Measurements from ENCODE around the gene MFNG.
"Not testable (repeated sequence)": the region's sequence is repeated elsewhere in the genome, so short reads cannot be mapped to it uniquely, and the experiment has no call there.

Gene MFNG

DNA sequence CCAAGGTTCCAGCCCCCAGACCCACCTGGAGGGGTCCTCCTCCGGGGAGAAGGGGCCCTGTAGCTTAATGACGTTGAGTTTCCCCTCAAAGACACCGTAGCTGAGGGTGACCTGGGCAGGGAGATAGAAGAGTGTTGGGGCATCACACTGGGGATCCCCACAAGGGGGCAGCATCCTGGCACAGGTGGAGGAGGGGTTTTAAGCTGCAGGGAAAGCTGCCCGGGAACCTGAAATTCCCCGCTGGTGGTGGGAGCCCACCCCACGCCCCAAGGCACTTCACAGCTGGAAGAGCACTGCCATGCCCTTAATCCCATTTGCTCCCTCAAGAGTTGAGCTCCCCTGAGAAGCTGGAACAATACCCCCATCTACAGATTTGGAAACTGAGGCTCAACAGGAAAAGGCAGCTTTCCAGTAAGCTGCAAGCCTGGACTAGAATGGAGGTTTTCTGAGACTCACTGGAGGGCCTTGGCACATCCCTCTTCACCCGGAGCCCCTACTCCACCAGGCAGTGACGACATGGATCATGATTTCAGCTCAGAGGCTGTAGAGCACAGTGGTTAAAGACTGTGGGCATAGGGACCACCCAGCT lies 13.7 kb downstream of the MFNG start:
- DNase-seq, result peak in 3 of 5 donors; percentile 22 to 29 (median 26)

DNA sequence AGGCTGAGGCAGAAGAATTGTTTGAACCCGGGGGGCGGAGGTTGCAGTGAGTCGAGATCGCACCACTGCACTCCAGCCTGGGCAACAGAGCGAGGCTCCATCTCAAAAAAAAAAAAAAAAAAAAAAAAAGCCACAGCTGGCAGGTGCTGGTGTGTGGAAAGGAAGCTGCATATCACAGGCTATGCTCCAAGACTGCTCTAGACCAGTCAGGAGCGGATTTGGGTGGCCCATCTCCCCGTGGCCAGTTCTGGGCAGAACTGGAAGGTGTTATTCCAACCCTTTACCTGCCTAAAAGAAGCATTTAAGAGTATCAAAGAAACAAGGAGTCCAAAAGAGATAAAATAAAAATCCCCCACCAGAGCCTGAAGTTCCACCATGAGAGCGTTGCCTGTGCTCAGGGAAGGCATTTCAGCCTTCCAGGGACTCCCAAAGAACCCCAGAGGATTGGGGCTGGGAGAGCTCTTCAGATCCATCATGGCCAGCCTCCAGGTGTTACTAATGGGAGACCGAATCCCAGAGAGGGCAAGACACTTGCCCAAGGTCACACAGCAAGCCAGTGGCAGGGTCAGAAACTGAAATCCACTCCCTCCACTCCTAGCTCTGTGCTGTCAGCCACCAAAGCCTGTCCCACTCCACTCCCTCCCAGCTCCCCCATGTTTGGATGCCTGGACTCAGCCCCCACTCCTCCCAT lies 14.3 kb downstream of the MFNG start:
- DNase-seq, result no peak

DNA sequence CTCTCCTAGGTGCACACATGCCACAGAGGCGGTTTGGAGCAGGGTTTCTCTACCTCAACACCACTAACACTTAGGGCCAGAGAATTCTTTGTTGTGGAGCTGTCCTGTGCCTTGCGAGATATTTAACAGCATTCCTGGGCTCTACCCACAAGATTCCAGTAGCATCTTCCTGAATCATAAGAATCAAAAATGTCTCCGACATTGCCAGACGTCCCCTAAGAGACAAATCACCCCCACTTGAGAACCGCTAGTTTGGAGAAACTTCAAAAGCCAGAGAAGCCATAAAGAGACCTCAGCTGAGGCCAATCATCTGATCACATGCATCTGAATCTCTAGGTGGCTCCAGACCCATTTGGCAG lies 16.1 kb downstream of the MFNG start:
- DNase-seq, result no peak

DNA sequence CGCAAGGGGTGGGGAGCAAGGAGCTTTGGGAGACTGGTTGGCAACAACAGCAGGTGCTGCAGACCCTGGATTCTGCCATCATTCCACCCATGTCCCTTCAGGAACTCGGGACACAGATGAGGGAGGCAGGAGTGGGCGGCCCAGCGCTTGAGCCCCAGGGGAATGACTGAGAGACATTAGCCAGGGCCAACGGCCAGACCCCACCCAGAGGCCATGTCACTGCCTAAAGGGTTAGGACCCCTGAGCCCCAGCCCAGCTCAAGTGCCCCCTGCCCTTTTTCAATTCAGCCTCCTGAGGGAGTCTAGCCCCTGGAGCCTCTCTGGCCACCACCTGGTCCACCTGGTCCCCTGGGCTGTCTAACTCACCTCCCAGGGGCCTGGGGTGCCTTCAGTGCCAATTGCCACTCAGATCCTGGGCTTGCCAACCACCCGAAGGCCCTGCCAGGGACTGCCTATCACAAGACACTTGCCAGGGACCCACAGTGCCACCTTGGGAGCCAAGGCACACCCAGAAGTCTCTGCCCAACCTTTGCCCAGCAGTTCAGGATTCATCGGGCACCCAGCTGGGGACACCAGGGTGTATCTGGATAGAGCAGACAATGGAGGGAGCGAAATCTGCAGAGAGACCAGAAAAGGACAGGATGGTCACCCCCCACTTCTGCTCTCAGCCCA lies 16.6 kb downstream of the MFNG start:
- DNase-seq, result no peak

DNA sequence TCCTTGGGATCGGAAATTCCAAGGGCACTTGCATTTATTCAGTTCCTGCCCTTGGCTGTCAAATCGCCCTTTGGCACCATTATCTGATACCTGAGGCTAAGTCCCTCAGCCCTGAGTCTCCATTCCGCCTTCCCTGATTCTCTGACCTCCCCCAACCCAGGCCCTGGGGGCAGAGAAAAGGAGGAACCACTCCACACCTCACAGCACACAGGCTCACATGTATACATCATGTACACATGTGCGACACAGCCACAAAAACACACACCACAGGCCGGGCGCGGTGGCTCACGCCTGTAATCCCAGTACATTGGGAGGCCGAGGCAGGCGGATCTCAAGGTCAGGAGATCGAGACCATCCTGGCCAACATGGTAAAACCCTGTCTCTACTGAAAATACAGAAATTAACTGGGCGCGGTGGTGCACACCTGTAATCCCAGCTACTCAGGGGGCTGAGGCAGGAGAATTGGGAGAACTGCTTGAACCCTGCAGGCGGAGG lies 17.9 kb downstream of the MFNG start:
- DNase-seq, result not testable (repeated sequence)

DNA sequence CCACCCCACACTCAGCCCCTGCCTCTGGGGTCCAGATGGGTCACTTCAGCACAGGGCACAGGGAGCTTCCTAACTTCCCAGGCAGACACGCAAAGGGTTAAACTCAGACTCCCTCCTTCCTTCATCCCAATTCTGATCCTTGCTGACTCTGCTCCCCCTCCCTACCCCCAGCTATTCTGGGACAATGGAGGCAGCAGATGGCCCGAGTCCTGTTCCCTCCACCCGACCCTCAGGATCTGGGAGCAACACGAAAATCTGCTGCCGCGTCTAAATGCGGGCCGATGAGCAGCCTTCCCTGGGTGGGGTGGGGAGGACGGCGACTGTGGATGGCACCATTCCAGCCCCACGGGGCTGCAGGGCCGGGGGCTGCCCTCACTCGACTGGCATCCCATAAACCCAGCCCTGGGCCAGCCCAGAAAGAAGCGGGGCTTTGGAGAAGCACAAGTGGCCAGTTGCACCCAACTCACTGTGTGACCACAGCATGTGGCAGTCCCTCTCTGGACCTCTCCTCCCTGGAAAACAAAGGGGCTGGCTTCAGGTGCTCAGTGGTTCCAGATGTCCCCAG lies 18.7 kb downstream of the MFNG start:
- no peak for DNase-seq

DNA sequence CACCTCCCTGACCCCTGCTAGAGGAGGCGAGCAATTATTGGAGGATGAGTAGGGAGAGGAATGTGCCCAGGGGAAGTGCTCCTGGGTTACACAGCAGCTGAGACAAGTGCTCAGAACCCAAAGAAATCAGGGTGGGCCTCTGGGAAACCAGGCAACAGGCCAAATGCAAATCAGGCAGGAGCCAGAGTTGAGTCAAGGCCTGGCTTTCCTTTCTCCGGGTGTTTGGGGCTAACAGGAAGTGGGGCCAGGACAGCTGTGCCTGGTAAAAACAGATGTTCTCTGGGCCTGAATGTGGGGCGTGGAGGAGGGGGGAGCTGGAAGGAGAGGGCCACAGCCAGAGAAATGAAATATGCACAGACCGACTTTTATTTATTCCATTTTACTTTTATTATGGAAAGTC lies 22.0 kb downstream of the MFNG start:
- no peak for DNase-seq

DNA sequence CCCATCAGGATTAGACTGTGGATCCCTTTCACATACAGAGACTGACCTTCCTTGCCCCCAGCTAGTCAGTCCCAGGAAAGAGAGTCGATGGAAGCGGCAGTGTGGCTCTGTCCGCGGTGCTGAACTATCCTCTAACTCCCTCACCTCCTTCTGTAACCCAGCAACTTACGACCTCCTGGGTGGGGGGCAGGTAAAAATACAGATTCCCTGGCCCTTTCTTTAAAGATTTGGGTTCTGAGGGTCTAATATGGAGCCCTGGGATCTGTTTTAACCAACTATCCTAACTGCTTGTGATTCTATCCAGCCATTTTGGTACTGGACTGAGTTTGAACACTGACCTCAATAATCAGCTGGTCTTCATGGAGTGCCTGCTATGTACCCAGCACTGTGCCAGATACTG lies 23.2 kb downstream of the MFNG start:
- no peak for DNase-seq

DNA sequence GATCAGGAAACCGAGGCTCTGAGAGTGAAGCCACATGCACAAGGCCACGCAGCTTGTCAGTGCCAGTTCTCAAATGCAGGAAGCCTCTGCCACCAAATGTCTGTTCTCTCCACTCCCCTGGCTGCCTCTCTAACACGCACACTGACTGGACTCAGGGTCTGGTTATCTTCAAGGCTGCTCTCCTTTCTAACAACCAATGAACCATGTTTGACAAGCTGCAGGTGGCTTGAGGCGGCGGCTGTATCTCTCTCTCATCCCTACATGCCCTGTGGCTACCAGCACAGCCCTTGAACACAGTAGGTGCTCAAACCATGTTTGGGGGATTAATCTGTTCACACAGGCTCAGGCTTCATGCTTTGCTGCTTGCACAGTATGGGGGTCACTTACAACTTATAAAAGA lies 23.7 kb downstream of the MFNG start:
- DNase-seq, result no peak

DNA sequence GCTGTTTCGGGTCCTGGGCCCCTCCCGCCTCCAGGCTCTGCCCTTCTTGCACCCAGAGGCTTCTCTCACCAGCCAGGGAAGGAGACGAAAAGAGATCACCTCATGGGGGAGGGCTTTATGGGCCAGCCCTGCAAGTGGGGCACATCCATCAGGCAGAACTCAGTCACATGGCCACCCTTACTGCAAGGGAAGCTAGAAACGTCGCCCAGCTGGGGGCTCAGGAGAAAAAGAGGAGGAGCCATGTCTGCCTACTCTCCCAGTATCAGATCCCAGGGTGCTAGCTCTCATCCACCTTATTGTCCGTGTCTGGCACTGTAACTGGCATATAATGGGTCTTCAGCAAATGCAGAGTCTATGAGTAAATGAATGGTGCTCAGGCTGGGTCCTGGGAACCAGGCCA lies 24.2 kb downstream of the MFNG start:
- no peak for DNase-seq

DNA sequence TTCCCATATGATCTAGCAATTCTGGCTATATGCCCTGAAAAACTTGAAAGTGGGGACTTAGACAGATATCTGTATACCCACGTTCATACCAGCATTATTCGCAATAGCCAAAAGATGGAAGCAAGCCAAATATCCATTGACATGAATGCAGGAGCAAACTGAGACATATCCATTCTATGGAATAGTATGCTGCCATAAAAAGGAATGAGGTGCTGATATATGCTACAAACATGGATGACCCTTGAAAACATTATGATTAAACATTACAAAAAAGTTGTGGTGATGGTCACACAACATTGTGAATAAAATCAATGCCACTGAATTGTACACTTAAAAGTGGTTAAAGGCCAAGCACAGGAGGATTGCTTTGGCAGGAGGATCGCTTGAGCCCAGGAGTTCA lies 25.5 kb downstream of the MFNG start:
- DNase-seq, result no peak

DNA sequence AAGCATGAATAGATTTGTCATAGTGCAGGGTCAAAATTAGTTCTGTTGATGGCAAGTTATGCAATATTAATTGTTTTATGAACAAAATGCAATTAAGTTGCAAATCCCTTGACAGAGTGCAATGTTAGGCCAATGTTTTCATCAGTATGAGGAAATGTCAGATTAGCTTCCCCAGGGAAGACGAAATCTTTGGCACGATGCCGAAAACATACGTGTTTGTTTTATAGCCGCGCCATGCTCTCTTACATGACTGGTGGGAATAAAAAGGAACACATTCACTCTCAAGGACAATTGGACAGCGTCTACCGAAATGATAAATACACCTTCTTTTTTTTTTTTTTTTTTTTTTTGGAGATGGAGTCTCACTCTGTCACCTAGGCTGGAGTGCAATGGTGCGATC lies 27.0 kb downstream of the MFNG start:
- no peak for DNase-seq

DNA sequence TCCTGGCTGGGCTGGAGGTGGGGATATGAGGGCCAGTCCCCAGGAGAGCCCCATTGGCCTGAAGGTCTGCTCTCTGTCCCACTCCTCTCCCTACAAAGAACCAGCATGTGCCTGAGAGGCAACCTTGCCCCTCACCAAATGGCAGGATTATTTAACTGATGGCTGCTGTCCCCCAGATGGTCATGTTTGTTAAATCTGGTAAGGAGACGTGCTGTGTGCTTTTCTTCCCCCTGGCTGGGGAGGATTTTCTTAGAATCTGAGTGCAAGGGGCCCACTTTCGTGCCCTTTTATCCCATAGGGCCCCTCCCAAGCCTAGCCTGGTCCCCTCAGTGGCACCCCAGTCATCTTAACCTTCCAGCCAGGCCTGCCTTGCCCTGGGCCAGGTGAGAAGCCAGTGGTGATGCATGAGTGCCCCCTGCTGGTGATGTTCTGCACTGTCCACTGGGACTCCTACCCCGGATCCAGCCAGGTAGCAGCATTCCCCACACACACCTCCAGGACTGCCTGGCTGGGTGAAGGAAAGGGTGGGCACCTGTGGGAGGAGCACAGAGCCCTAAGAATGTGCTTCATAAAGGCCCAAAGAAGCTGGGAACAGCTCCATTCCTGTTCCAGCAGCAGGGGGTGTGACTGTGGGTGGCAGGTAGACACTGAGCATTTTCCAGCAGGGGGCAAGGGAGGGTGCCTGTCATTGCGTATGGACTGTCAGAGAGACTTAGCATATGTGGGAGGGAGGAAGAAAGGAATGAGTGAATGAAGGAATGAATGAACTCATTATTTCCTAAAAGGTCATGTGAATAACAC lies 28.9 kb downstream of the MFNG start:
- peak; percentile 49 to 83 (median 71) for DNase-seq

DNA sequence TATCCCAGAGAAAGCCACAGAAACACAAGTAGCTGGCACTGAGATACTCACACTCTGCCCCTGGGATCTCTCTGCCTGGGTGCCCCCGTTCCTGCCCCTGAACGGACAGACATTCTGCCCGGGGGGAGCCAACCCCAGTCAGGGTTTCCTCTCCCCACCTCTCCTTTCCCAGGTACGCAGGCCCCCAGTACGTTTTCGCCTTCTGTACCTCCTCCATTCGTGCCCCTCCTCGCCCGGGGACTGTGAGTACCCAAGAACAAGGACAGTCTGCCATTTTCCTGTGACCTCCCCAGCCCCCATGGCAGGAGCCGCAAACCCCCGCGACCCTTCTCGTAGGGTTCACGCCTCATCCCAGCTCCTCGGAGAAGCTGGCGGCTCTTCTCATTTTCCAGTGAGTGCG lies 29.8 kb downstream of the MFNG start:
- DNase-seq, result no peak

DNA sequence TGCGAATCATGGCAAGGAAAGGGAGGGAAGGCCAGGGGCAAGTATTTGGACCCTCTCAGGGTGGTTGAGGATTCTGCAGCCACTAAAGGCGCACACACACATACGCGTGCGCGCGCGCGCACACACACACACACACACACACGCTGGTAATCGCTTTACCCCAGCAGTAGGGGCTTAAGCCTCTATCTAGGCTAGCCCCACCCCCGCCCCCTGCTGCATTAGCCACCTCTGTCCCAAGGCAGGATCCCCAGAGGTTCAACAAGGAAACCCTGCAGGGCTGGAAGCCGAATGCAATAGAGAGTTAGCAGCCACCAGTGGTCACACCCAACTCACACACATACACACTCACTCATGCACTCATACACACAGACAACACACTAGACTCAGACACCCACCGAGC lies 30.3 kb downstream of the MFNG start:
- DNase-seq, result no peak

DNA sequence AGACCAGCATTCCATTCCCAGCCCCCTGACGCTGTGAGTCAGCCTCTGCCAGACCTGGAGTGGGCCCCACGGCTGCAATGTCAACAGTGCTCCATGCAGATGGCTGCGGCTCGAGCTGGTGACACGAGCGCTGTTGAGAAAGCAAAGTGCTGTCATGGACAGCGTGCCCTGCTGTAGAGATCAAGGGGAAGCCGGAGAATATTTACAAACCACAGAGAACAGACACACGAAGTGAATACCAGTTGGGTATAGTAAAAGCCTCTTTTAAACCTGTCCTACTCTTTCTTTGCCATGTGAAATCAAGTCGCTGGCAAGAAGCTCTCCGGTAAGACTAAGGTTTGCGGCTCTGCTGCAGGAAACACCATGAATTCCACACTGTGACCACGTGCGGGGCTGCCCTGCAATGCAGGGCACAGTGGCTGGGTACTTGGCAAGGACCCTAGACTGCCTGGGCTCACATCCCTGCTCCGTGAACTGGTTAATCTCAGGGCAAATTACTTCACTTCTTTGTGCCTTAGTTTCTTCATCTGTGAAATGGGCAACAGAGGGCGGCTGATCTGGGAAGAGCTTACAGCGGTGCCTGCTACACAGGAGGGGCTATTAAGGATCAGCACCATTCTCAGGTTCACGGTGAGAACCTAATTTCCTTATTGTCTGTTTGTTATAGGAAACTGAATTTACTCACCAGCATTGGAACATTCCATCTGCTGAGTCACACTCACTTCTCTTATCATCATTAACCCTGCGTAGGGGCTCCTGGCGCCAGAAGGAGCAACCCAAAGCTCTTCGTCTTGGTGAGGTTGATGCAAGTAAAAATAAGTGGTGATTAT lies 31.1 kb downstream of the MFNG start:
- no peak for DNase-seq

DNA sequence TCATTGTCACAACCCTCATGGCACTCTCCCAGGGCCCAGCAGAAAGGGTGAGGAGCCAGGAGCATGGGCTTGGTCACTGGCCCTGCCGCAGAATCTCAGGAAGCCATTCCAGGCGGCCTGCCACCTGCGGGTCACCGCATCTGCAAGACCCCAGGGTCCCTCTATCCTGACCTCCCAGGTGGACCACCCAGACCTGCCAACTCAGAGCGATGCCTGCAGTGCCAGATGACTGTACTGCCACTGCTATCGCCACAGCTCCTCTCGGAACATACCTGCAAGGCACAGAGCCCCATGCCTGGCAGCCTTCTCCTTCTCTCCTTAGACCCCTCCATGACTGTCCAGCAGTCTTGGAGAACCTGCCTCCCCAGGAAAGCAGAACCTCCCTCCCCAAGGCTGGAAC lies 32.5 kb downstream of the MFNG start:
- DNase-seq, result no peak

DNA sequence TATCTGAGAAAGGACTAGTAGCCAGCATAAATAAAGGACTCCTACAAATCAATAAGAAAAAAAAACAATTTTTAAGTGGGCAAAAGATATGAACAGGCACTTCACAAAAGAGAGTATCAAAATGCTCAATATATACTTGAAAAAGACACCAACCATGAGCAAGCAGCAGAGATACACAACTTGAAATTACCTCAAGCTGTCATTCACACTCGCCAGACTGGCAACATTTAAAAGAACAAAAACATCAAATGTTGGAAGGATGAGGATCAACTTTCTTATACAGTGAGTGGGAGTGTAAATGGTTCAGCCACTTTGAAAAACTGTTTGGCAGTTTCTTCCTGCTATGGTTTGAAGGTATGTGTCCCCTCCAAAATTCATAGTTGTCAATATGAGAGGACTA lies 35.0 kb downstream of the MFNG start:
- no peak for DNase-seq

DNA sequence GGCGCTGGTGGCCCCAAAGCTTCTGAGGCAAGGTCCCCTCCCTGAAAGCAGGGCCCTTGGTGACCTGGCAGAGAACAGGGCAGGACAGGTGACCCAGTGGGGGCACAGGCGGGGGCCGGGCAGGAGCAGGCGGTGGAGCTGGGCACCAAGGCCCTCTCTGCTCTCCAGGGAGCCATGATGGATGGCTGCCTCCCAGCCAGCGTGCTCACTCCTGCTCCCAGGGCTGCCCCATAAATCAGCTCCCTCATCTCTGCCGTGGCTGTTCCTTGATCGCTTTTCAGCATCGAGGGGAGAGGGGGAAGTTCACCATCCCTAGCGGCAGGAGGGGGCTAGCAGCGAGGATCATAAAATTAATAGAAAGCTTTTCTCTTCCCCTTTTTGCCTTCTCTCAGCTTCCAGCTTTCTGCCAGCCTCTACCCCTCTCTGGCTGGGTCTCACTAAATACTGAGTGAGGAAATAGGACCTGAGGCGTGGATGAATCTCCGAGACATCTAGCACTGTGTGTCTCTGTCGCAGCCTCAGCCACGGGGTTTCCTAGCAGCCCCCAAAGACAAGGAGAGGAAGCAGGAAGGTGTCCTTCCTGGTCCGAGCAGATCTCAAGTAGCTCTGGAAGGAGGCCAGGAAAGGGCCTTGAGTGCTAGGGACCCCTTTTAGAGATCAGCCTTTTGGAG lies 36.7 kb downstream of the MFNG start:
- DNase-seq, result no peak

DNA sequence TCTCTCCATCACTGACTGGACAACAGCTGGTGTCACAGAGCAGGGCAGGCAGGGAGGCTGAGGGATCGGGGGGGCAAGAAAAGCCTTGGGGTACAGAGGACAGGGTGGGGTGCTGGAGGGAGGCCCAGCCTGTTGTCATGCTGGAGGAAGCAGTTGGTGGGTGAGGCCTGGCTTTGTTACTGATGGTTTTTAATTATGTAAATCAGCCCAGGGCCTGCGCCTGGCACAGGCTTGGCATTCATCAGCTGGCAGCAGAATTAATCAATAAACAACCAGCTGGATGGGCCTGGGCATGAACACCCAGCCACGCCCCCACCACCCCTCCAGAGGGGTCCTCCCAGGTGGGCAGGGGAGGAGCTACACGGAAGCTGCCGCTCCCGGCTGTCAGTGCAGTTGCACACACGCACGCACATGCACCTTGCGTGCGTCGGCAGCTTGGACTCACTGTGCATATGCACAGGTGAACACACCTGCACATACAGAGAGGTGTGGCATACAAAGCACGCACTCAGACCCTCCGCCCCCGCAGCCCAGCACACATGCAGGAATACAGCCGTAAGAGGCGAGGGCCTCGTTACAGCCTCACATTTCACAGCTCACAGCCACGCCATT lies 37.6 kb downstream of the MFNG start:
- DNase-seq, result no peak

DNA sequence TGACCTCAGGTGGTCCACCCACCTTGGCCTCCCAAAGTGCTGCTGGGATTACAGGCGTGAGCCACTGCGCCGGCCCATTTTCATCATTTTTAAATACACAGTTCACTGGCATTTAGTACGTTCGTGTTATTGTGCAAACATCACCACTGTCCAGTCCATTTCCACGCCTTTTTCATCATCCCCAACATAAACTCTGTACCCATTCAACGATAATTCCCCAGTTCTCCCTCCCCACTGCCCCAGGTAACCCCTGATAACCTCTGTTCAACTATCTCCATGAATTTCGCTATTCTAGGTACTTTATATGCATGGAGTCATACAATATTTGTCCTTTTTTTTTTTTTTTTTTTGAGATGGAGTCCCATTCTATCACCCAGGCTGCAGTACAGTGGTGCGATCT lies 40.7 kb downstream of the MFNG start:
- DNase-seq, result no peak
